HEK293 (cell line): ENCODE results near the gene SLC25A26.

Experiments
- CTCF ChIA-PET: fragments of 350-600 bp; formaldehyde crosslinking; extraction: SDS; loops from one replicate; lab custom pipeline; 2021; ENCODE audit warnings: antibody characterized with exemption; lab: Yijun Ruan, JAX
- POLR2A ChIA-PET: fragments of 300-600 bp; formaldehyde crosslinking; extraction: SDS; loops from one replicate; lab custom pipeline; 2020; ENCODE audit warnings: antibody characterized with exemption, inconsistent platforms; lab: Yijun Ruan, JAX
- H3K27ac ChIP-seq: fragments of 200-500 bp; sonication (Bioruptor generic); 2 replicates; pipeline ENCODE4 v1.5.1; 2014; ENCODE audit warnings: low read depth, low read length, control low read depth, inconsistent platforms; ENCODE audit errors: extremely low read depth
- H3K36me3 ChIP-seq, 2 experiments: fragments of 200-500 bp in 1 of 2; sonication (Bioruptor generic) in 1 of 2; 1 replicate in 1 of 2; 2 replicates in 1 of 2; pipeline ENCODE4 v1.5.1; 2014 to 2017; ENCODE audit warnings: inconsistent platforms in 2 of 2, low read length in 2 of 2; ENCODE audit not compliant: control insufficient read depth in 2 of 2, insufficient read depth in 1 of 2
- H3K4me1 ChIP-seq: fragments of 200-500 bp; sonication (Bioruptor generic); 2 replicates; pipeline ENCODE4 v1.5.1; 2014; ENCODE audit warnings: mild to moderate bottlenecking, low read length, inconsistent platforms; ENCODE audit not compliant: control insufficient read depth, insufficient read depth
- H3K4me3 ChIP-seq: 2 replicates; pipeline ENCODE4 v1.5.1; 2011; ENCODE audit warnings: low read depth, mild to moderate bottlenecking, control low read depth, low read length, moderate library complexity
- H3K9me3 ChIP-seq: fragments of 200-500 bp; sonication (Bioruptor generic); 2 replicates; pipeline ENCODE4 v1.5.1; 2014; ENCODE audit warnings: low read depth, low read length, inconsistent platforms; ENCODE audit not compliant: control insufficient read depth, insufficient read depth
- BCL11B ChIP-seq: fragments of 450-650 bp; formaldehyde crosslinking; IDR thresholded peaks from 2 replicates; pipeline ENCODE4 v1.5.1; 2016; ENCODE audit warnings: low read depth, missing biosample characterization, missing genetic modification characterization
- GLI2 ChIP-seq: fragments of 450-650 bp; formaldehyde crosslinking; IDR thresholded peaks from 2 replicates; pipeline ENCODE4; 2017; ENCODE audit warnings: missing biosample characterization, missing genetic modification characterization, low read depth, borderline replicate concordance
- GLIS2 ChIP-seq: fragments of 450-650 bp; formaldehyde crosslinking; IDR thresholded peaks from 2 replicates; pipeline ENCODE4 v1.5.1; 2016; ENCODE audit warnings: missing biosample characterization, missing genetic modification characterization
- HOXD13 ChIP-seq: sonication (generic); formaldehyde crosslinking; IDR thresholded peaks from 2 replicates; pipeline ENCODE4 v1.8.0; 2022; ENCODE audit warnings: missing genetic modification reagents, borderline replicate concordance
- KLF7 ChIP-seq: fragments of 450-650 bp; formaldehyde crosslinking; IDR thresholded peaks from 2 replicates; pipeline ENCODE4 v1.5.1; 2016; ENCODE audit warnings: missing biosample characterization, missing genetic modification characterization, borderline replicate concordance
- PRDM1 ChIP-seq: fragments of 450-650 bp; formaldehyde crosslinking; IDR thresholded peaks from 2 replicates; pipeline ENCODE4; 2016; ENCODE audit warnings: missing biosample characterization, missing genetic modification characterization
- PRDM4 ChIP-seq: fragments of 450-650 bp; formaldehyde crosslinking; IDR thresholded peaks from 2 replicates; pipeline ENCODE4 v1.5.1; 2017; ENCODE audit warnings: missing biosample characterization, missing genetic modification characterization
- SALL2 ChIP-seq: fragments of 450-650 bp; formaldehyde crosslinking; IDR thresholded peaks from 2 replicates; pipeline ENCODE4 v1.5.0; 2017; ENCODE audit warnings: missing biosample characterization, mild to moderate bottlenecking, missing genetic modification characterization, borderline replicate concordance
- SETDB1 ChIP-seq: IDR thresholded peaks from one replicate; pipeline ENCODE4 v1.6.1; 2017; ENCODE audit warnings: mild to moderate bottlenecking, low read length, moderate library complexity, mixed read lengths; ENCODE audit not compliant: insufficient read length
- ZBTB17 ChIP-seq: fragments of 450-650 bp; formaldehyde crosslinking; IDR thresholded peaks from 2 replicates; pipeline ENCODE4 v1.5.1; 2016; ENCODE audit warnings: missing biosample characterization, missing genetic modification characterization
- ZBTB6 ChIP-seq: fragments of 450-650 bp; formaldehyde crosslinking; IDR thresholded peaks from 2 replicates; pipeline ENCODE4 v1.5.1; 2017; ENCODE audit warnings: missing biosample characterization, missing genetic modification characterization
- ZFP69B ChIP-seq: fragments of 450-650 bp; formaldehyde crosslinking; IDR thresholded peaks from 2 replicates; pipeline ENCODE4 v1.5.1; 2016; ENCODE audit warnings: missing biosample characterization, missing genetic modification characterization
- ZNF2 ChIP-seq: fragments of 450-650 bp; formaldehyde crosslinking; IDR thresholded peaks from 2 replicates; pipeline ENCODE4 v1.5.1; 2016; ENCODE audit warnings: missing biosample characterization, missing genetic modification characterization
- ZNF248 ChIP-seq: fragments of 450-650 bp; formaldehyde crosslinking; IDR thresholded peaks from 2 replicates; pipeline ENCODE4 v1.5.1; 2017; ENCODE audit warnings: missing biosample characterization, missing genetic modification characterization
- ZNF48 ChIP-seq: fragments of 450-650 bp; formaldehyde crosslinking; IDR thresholded peaks from 2 replicates; pipeline ENCODE4 v1.5.1; 2016; ENCODE audit warnings: missing biosample characterization, missing genetic modification characterization
- ZNF580 ChIP-seq: fragments of 450-650 bp; formaldehyde crosslinking; IDR thresholded peaks from 2 replicates; pipeline ENCODE4 v1.5.1; 2016; ENCODE audit warnings: missing biosample characterization, missing genetic modification characterization
- ZNF837 ChIP-seq: fragments of 450-650 bp; formaldehyde crosslinking; IDR thresholded peaks from 2 replicates; pipeline ENCODE4 v1.5.1; 2016; ENCODE audit warnings: missing biosample characterization, missing genetic modification characterization
- ZSCAN16 ChIP-seq: fragments of 450-650 bp; formaldehyde crosslinking; IDR thresholded peaks from 2 replicates; pipeline ENCODE4 v1.5.1; 2016; ENCODE audit warnings: missing biosample characterization, missing genetic modification characterization
- TF ChIP-seq, protein P1 (sequence below): fragments of 450-650 bp; formaldehyde crosslinking; IDR thresholded peaks from 2 replicates; pipeline ENCODE4 v1.5.1; 2016; ENCODE audit warnings: missing biosample characterization, missing genetic modification characterization
- TF ChIP-seq, protein P2 (sequence below): fragments of 450-650 bp; formaldehyde crosslinking; IDR thresholded peaks from 2 replicates; pipeline ENCODE4; 2016; ENCODE audit warnings: missing biosample characterization, missing genetic modification characterization

SLC25A26 gene

DNA sequence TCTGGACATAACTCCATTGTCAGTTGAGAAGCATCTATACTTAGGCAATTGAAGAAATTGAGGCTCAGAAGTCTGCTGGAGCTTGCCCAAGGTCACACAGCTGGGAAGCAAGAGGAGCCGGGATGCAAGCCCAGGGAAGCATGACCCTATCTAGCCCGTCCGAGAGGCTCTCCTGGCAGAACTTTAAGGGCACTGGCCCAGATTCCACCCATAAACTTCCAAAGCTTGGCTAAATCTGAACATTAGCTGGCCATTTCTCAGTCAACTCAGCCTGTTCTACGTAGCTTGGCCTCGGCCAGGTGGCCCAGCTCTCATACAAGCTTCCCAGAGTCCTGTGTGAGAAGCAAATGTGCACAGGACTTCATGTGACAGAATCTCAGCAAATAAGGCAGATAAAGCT lies 204.2 kb downstream of the SLC25A26 start:
- Histone ChIP-seq H3K4me3 (no peak overlapping the region), H3K9me3 (no peaks in the 10 kb centered on the region), H3K36me3 (peaks cover 0 to 2% of the 10 kb centered on the region in 2 experiments; a peak in 1 of 3 replicates), H3K27ac (no peak overlapping the region), H3K4me1 (peaks cover 5% of the 10 kb centered on the region; the same call in 1 of the 2 replicates)
- POLR2A ChIA-PET = interaction anchor here (0.6 kb wide), 1 partner anchor 135 kb away, joined by 3 read pairs; no protein-coding TSS in a partner anchor
- no peak for TF ChIP-seq ZFP69B
- TF ChIP-seq ZBTB6 (tag by site-specific recombination) = no peak
- TF ChIP-seq SALL2 (tag by site-specific recombination) = no peak
- no peak for TF ChIP-seq HOXD13 (CRISPR knock-in tag)
- no peak for TF ChIP-seq GLI2
- no peak for TF ChIP-seq ZBTB17 (tag by site-specific recombination)
- no peak for TF ChIP-seq ZNF837
- TF ChIP-seq GLIS2 = no peak
- TF ChIP-seq PRDM1 (tag by site-specific recombination) = no peak
- TF ChIP-seq, protein P1, sequence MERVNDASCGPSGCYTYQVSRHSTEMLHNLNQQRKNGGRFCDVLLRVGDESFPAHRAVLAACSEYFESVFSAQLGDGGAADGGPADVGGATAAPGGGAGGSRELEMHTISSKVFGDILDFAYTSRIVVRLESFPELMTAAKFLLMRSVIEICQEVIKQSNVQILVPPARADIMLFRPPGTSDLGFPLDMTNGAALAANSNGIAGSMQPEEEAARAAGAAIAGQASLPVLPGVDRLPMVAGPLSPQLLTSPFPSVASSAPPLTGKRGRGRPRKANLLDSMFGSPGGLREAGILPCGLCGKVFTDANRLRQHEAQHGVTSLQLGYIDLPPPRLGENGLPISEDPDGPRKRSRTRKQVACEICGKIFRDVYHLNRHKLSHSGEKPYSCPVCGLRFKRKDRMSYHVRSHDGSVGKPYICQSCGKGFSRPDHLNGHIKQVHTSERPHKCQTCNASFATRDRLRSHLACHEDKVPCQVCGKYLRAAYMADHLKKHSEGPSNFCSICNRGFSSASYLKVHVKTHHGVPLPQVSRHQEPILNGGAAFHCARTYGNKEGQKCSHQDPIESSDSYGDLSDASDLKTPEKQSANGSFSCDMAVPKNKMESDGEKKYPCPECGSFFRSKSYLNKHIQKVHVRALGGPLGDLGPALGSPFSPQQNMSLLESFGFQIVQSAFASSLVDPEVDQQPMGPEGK (tag by site-specific recombination) = no peak
- no peak for TF ChIP-seq ZNF2 (tag by site-specific recombination)
- TF ChIP-seq ZNF580 (tag by site-specific recombination) = no peak
- TF ChIP-seq ZSCAN16 (tag by site-specific recombination) = no peak
- TF ChIP-seq, protein P2, sequence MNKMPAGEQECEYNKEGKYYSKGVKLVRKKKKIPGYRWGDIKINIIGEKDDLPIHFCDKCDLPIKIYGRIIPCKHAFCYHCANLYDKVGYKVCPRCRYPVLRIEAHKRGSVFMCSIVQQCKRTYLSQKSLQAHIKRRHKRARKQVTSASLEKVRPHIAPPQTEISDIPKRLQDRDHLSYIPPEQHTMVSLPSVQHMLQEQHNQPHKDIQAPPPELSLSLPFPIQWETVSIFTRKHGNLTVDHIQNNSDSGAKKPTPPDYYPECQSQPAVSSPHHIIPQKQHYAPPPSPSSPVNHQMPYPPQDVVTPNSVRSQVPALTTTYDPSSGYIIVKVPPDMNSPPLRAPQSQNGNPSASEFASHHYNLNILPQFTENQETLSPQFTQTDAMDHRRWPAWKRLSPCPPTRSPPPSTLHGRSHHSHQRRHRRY (tag by site-specific recombination) = no peak
- no peak for TF ChIP-seq PRDM4 (tag by site-specific recombination)
- TF ChIP-seq ZNF48 = no peak
- TF ChIP-seq ZNF248 (tag by site-specific recombination) = no peak
- no peak for TF ChIP-seq KLF7 (tag by site-specific recombination)
- TF ChIP-seq SETDB1 = no peak
- no peak for TF ChIP-seq BCL11B (tag by site-specific recombination)
- CTCF ChIA-PET = interaction anchor here (0.6 to 1.3 kb wide), 3 partner anchors 17 to 154 kb away, joined by 3 to 6 read pairs (median 3); no protein-coding TSS in a partner anchor
